ENCODE results near the gene COPS7B. TPM values are rescaled to one million over a fixed set of nuclear protein-coding genes. Genes with fewer than 3 reads are reported as not detected.
A peak's percentile ranks its signal among the peaks of the same experiment; 100 is the strongest.

COPS7B gene
- total RNA-seq (10 to 100 TPM in 1 of 2 donors, 1 to 10 TPM in 1; 8.7 to 13.5 TPM), polyA plus RNA-seq (10 to 100 TPM in 1 of 2 donors, 1 to 10 TPM in 1; 9.8 to 10.8 TPM)

- peak; percentile 85 for DNase-seq (ENCODE audit: low spot score)
- Histone ChIP-seq H3K27ac (ENCODE audit: low read depth in 1 of 2, low read length in 2 of 2) (peak within 1 kb of the TSS; percentile 4 to 8), H3K36me3 (ENCODE audit: control insufficient read depth in 4 of 4, insufficient read depth in 3 of 4, low read depth in 1 of 4, low read length in 3 of 4) (peaks cover 0 to 12% (median 5%) of the 10 kb centered on the region in 4 donors), H3K27me3 (ENCODE audit: control insufficient read depth in 4 of 4, insufficient read depth in 4 of 4, low read length in 3 of 4) (no peaks in the 10 kb centered on the region), H3K4me3 (ENCODE audit: low read depth in 1 of 3, low read length in 3 of 3) (peak within 1 kb of the TSS; percentile 88 to 95 (median 92)), H3K9ac (ENCODE audit: low read depth in 1 of 2, low read length in 2 of 2) (peak within 1 kb of the TSS in 1 of 2 donors; percentile 62), H3K9me3 (ENCODE audit: control insufficient read depth in 4 of 4, low read length in 3 of 4) (no peaks in the 10 kb centered on the region), H3K4me1 (ENCODE audit: control insufficient read depth in 4 of 4, insufficient read depth in 4 of 4, low read length in 3 of 4) (peaks cover 0 to 67% (median 51%) of the 10 kb centered on the region in 4 donors)
- WGBS, result 1% methylated on average over 69 of the region's 69 CpGs
- peak; percentile 95 for TF ChIP-seq YY1 (IDR thresholded peaks at IDR 0.05)
- TF ChIP-seq RXRA (IDR thresholded peaks at IDR 0.05), result no peak
- TF ChIP-seq MAX (IDR thresholded peaks at IDR 0.05), result no peak
- no peak for TF ChIP-seq JUND (IDR thresholded peaks at IDR 0.05)
- no peak for TF ChIP-seq NR2F2 (IDR thresholded peaks at IDR 0.05)
- TF ChIP-seq ZBTB33 (IDR thresholded peaks at IDR 0.05), result no peak
- TF ChIP-seq CTCF (IDR thresholded peaks at IDR 0.05; ENCODE audit: low read depth, low read length, missing input control), result no peak
- TF ChIP-seq SP1 (IDR thresholded peaks at IDR 0.05), result peak; percentile 11
- TF ChIP-seq HNF4G (IDR thresholded peaks at IDR 0.05), result no peak
- peak; percentile 78 to 92 for TF ChIP-seq GABPA (IDR thresholded peaks at IDR 0.05 in 1 of 2, conservative IDR thresholded peaks at IDR 0.05 in 1 of 2)
- peak; percentile 44 to 68 for TF ChIP-seq EGR1 (IDR thresholded peaks at IDR 0.05; ENCODE audit: low read depth in 2 of 2)
- no peak for TF ChIP-seq FOXA2 (IDR thresholded peaks at IDR 0.05)
Observed at GRCh38 chr2:231786177-231786916, at the start of gene COPS7B. Gene COPS7B (plus strand): TSS chr2:231786445. CDS start chr2:231788571, 2,126 bp downstream.

GRCh38 chr2:231737761-231738160 is 48.5 kb upstream of the COPS7B start:
- Histone ChIP-seq H3K36me3 (ENCODE audit: control insufficient read depth in 4 of 4, insufficient read depth in 3 of 4, low read depth in 1 of 4, low read length in 3 of 4) (peaks cover 0 to 9% (median 5%) of the 10 kb centered on the region in 4 donors), H3K4me1 (ENCODE audit: control insufficient read depth in 4 of 4, insufficient read depth in 4 of 4, low read length in 3 of 4) (no peaks in the 10 kb centered on the region), H3K27me3 (ENCODE audit: control insufficient read depth in 4 of 4, insufficient read depth in 4 of 4, low read length in 3 of 4) (no peaks in the 10 kb centered on the region), H3K27ac (ENCODE audit: low read depth in 1 of 2, low read length in 2 of 2) (no peak overlapping the region), H3K4me3 (ENCODE audit: low read depth in 1 of 3, low read length in 3 of 3) (no peak overlapping the region), H3K9me3 (ENCODE audit: control insufficient read depth in 4 of 4, low read length in 3 of 4) (no peaks in the 10 kb centered on the region), H3K9ac (ENCODE audit: low read depth in 1 of 2, low read length in 2 of 2) (no peak overlapping the region)
- WGBS, result 95% methylated on average over 7 of the region's 7 CpGs
- no peak for DNase-seq (ENCODE audit: low spot score)
- TF ChIP-seq NR2F2 (IDR thresholded peaks at IDR 0.05) (no peak), ZBTB33 (IDR thresholded peaks at IDR 0.05) (no peak), TAF1 (conservative IDR thresholded peaks at IDR 0.05) (no peak), SP1 (IDR thresholded peaks at IDR 0.05) (no peak), JUND (IDR thresholded peaks at IDR 0.05) (no peak), FOXA2 (IDR thresholded peaks at IDR 0.05) (no peak), CTCF (IDR thresholded peaks at IDR 0.05; ENCODE audit: low read depth, low read length, missing input control) (no peak), REST (IDR thresholded peaks at IDR 0.05) (no peak), FOXA1 (IDR thresholded peaks at IDR 0.05) (no peak), ATF3 (IDR thresholded peaks at IDR 0.05) (no peak), YY1 (IDR thresholded peaks at IDR 0.05) (no peak), GABPA (IDR thresholded peaks at IDR 0.05 in 1 of 2, conservative IDR thresholded peaks at IDR 0.05 in 1 of 2) (no peak), RXRA (IDR thresholded peaks at IDR 0.05) (no peak), EGR1 (IDR thresholded peaks at IDR 0.05; ENCODE audit: low read depth in 2 of 2) (no peak), MAX (IDR thresholded peaks at IDR 0.05) (no peak), HNF4G (IDR thresholded peaks at IDR 0.05) (no peak)
